Stomach smooth muscle (tissue), 2 donors: Measurements from ENCODE around the gene HSPA1L.
"Not testable (repeated sequence)": the region's sequence is repeated elsewhere in the genome, so short reads cannot be mapped to it uniquely, and the experiment has no call there.

Experiments used
- H3K27ac ChIP-seq: one replicate; pipeline ENCODE4 v1.7.0; 2013; ENCODE audit warnings: mild to moderate bottlenecking, low read length, inconsistent platforms
- H3K27me3 ChIP-seq, 2 donors: one replicate each; pipeline ENCODE4 v1.7.0; 2013; ENCODE audit warnings: low read length in 2 of 2; ENCODE audit not compliant: insufficient read depth in 2 of 2, control insufficient read depth in 1 of 2
- H3K36me3 ChIP-seq, 2 donors: one replicate each; pipeline ENCODE4 v1.7.0; 2013; ENCODE audit warnings: low read length in 2 of 2; ENCODE audit not compliant: control insufficient read depth in 2 of 2, insufficient read depth in 2 of 2
- H3K4me1 ChIP-seq: one replicate; pipeline ENCODE4 v1.7.0; 2013; ENCODE audit warnings: low read length; ENCODE audit not compliant: control insufficient read depth, insufficient read depth
- H3K4me3 ChIP-seq, 2 donors: one replicate each; pipeline ENCODE4 v1.7.0; 2013; ENCODE audit warnings: low read length in 2 of 2
- H3K9ac ChIP-seq, 2 donors: one replicate each; pipeline ENCODE4 v1.7.0; 2013; ENCODE audit warnings: low read length in 2 of 2, mild to moderate bottlenecking in 1 of 2
- H3K9me3 ChIP-seq, 2 donors: one replicate each; pipeline ENCODE4 v1.7.0; 2013; ENCODE audit warnings: low read length in 2 of 2; ENCODE audit not compliant: control insufficient read depth in 2 of 2
- donor health status: healthy.
- donor health status: Pancreatic carcinoma.

HSPA1L gene

DNA sequence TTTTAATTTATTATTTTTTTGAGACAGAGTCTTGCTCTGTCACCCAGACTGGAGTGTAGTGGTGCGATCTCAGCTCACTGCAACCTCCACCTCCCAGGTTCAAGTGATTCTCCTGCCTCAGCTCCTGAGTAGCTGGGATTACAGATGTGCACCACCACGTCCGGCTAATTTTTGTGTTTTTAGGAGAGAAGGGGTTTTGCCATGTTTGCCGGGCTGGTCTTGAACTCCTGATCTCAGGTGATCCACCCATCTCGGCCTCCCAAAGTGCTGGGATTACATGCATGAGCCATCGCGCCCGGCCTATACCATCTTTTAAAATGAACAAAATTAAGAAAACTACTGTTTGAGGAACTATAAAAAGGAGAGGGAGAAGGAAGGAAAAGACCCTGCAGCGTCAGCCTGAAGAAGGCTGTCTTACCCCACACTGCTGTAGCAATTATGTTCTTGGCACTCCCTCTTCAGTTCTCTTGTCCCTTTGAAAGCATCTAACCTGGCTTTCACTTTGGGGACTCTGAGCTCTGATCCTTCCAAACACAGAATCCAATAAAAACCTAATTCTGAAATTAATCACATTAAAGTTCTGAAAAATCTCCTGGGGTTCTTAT lies 8.6 kb upstream of the HSPA1L start:
- not testable (repeated sequence) for H3K36me3 ChIP-seq, H3K4me3 ChIP-seq, H3K27me3 ChIP-seq, H3K9ac ChIP-seq, H3K9me3 ChIP-seq
- Histone ChIP-seq H3K4me1 (peaks cover 29% of the 10 kb centered on the region), H3K27ac (peak overlapping the region; percentile 99)

DNA sequence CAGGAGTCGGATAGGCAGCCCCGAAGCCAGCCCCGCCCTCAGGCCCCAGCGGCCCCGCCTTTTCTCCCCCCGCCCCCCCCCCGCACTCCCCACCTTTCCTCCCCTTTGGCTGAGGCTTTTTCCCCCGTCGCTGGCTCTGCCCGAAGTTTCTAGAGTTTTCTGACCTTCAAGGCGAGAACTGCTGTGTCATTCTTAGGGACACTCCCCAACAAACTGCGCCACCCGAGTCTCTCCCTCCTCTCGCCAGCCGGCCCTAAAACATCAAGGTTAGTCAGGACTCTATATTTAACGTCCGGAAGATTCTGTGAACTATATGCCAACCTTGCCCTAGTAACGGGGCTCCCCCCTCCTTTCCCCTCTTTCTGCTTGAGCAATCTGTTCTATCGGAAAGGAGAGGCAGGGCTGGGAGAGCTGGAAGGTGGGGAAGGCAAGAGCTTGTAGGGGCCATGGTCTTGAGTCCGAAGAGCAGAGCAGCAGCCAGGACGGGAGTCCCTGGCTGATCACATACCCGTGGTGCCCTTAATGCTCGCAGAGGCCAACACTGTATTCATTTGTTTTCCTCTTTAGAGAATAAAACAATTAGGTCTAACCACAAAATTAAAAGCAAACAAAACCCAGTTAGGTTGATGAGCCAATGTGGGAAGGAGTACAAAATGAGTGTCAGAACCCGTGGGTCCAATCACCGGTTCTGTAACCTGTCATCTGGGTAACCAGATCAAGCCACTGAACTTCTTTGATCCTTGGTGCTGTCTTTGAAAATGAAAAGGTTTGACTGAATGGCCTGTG lies 7.1 kb upstream of the HSPA1L start:
- H3K4me3 ChIP-seq, result peak overlapping the region; percentile 81 to 83
- no peaks in the 10 kb centered on the region for H3K36me3 ChIP-seq
- H3K4me1 ChIP-seq, result peaks cover 31% of the 10 kb centered on the region
- peak overlapping the region; percentile 88 to 97 for H3K9ac ChIP-seq
- H3K27me3 ChIP-seq, result no peaks in the 10 kb centered on the region
- peaks cover 0 to 4% of the 10 kb centered on the region in 2 donors for H3K9me3 ChIP-seq
- peak overlapping the region; percentile 99 for H3K27ac ChIP-seq

DNA sequence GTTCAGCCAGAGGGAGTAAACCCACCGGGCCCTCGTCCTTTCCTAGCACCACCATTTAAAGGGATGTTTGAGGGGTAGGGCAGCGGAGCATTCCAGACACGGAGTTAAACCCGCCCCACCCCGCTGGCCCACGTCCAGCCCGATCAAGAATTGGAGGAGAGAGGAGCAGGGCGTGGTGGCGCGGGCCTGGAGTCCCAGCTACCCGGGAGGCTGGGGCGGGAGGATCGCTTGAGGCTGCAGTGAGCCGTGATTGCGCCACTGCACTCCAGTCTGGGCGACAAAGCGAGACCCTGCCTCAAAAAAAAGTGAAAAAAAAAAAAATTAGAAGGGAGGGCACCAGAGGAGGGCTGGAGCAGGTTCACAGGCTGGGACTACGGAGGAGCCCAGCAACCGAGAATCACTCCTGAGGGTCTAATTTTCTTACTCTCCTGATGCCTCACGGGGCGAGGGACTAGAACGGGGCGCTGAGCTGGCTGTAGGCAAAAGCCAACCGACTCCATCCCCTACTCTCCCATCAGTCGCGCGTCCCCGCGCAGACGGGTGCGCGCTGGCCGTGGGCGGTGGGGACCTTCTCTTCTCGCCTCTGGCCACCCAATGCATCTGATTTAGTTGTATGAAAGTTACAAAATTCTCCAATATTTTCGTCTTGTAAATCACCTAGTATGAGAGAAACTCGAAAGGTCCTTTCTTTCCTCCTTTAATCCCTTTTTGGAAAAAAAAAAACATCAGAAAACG lies 6.4 kb upstream of the HSPA1L start:
- peak overlapping the region; percentile 99 for H3K27ac ChIP-seq
- peak overlapping the region; percentile 87 to 88 for H3K9ac ChIP-seq
- H3K27me3 ChIP-seq, result no peaks in the 10 kb centered on the region
- peaks cover 0 to 4% of the 10 kb centered on the region in 2 donors for H3K9me3 ChIP-seq
- peaks cover 28% of the 10 kb centered on the region for H3K4me1 ChIP-seq
- peak overlapping the region; percentile 79 to 81 for H3K4me3 ChIP-seq
- H3K36me3 ChIP-seq, result no peaks in the 10 kb centered on the region

DNA sequence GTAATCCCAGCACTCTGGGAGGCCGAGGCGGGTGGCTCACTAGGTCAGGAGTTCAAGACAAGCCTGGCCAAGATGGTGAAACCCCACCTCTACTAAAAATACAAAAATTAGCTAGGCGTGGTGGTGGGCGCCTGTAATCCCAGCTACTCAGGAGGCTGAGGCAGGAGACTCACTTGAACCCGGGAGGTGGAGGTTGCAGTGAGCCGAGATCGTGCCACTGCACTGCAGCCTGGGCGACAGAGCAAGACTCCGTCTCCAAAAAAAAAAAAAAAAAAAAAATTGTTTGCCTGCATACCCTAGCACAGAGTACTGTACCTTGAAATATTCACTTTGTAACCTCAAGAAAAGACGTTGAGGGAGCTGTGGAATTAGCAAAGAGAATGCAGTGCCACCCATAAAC lies 5.3 kb upstream of the HSPA1L start:
- H3K27ac ChIP-seq, H3K9ac ChIP-seq, H3K36me3 ChIP-seq, H3K27me3 ChIP-seq, H3K9me3 ChIP-seq: not testable (repeated sequence)
- H3K4me3 ChIP-seq, result peak overlapping the region in 1 of 2 donors; percentile 79
- H3K4me1 ChIP-seq, result peaks cover 24% of the 10 kb centered on the region

DNA sequence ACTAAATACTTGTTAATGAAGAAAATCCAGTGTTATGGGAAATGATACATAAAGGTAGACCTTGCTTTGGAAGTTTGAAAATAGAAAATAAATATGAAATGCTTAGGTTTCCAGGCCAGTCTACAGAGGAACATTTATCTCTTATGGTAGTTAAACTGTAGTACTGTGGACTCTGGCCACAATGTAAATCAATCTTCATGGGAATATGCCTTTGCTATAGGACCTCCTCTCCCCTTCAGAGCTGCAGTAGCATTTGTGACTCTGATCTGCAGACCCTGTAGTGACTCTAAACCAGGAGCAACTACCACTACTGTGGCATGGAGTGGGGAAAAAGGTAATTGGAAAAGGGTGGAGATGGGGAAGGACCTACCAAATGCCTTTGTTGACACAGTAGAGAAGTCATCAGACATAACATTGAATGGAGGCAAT lies 4.8 kb upstream of the HSPA1L start:
- Histone ChIP-seq H3K4me1 (peaks cover 24% of the 10 kb centered on the region), H3K27ac (no peak overlapping the region), H3K4me3 (peak overlapping the region in 1 of 2 donors; percentile 22), H3K9me3 (peaks cover 0 to 4% of the 10 kb centered on the region in 2 donors), H3K36me3 (no peaks in the 10 kb centered on the region), H3K27me3 (no peaks in the 10 kb centered on the region), H3K9ac (no peak overlapping the region)

DNA sequence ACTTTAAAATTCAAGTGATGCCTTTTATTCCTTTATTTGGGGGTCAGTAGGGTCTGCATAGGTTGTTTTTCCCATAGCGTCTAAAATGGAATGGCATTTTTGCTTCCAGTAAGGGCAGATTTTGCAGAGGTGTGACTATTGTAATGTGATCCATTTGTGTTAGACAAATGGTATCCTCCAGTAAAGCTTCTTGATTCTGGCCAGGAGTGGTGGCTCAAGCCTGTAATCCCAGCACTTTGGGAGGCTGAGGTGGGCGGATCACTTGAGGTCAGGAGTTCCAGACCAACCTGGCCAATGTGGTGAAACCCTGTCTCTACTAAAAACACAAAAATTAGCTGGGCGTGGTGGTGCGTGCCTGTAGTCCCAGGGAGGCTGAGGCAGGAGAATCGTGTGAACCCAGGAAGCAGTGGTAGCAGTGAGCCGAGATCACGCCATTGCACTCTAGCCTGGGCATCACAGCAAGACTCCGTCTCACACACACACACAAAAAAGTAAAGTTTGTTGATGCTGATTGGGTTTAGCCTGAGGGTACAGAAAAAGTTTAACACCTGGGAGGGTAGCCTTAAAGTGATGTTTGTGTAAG lies 2.9 kb upstream of the HSPA1L start:
- H3K36me3 ChIP-seq, H3K27me3 ChIP-seq, H3K9me3 ChIP-seq: not testable (repeated sequence)
- Histone ChIP-seq H3K27ac (peak overlapping the region; percentile 58), H3K9ac (peak overlapping the region in 1 of 2 donors; percentile 36), H3K4me3 (peak overlapping the region; percentile 71 to 80), H3K4me1 (peaks cover 23% of the 10 kb centered on the region)

DNA sequence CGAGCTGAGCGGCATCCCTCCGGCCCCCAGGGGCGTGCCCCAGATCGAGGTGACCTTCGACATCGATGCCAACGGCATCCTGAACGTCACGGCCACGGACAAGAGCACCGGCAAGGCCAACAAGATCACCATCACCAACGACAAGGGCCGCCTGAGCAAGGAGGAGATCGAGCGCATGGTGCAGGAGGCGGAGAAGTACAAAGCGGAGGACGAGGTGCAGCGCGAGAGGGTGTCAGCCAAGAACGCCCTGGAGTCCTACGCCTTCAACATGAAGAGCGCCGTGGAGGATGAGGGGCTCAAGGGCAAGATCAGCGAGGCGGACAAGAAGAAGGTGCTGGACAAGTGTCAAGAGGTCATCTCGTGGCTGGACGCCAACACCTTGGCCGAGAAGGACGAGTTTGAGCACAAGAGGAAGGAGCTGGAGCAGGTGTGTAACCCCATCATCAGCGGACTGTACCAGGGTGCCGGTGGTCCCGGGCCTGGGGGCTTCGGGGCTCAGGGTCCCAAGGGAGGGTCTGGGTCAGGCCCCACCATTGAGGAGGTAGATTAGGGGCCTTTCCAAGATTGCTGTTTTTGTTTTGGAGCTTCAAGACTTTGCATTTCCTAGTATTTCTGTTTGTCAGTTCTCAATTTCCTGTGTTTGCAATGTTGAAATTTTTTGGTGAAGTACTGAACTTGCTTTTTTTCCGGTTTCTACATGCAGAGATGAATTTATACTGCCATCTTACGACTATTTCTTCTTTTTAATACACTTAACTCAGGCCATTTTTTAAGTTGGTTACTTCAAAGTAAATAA lies 2.2 kb upstream of the HSPA1L start:
- Histone ChIP-seq H3K4me3 (peak overlapping the region; percentile 71 to 80), H3K4me1 (peaks cover 17% of the 10 kb centered on the region), H3K27ac (peak overlapping the region; percentile 58)
- H3K9ac ChIP-seq, H3K36me3 ChIP-seq, H3K9me3 ChIP-seq, H3K27me3 ChIP-seq: not testable (repeated sequence)

DNA sequence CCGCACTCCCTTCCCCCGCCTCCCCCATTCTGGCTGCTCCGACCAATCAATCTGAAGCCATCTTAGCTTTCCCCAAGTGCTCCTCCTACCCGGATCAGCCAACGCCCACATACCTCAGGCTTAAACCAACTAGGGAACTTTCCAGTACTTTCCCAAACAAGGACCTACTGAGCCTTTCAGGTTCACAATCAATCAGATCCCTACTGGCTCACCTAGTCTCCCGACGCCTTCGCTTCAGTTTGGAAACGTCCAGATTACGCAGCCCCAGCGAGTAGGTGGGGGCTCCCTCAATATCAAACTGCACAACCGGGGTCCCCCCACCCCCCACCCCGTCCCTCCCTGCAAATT lies 432 bp downstream of the HSPA1L start:
- Histone ChIP-seq H3K36me3 (no peaks in the 10 kb centered on the region), H3K9ac (peak overlapping the region; percentile 36 to 70), H3K4me3 (peak overlapping the region; percentile 56 to 86), H3K27ac (peak overlapping the region; percentile 98), H3K27me3 (no peaks in the 10 kb centered on the region), H3K4me1 (peaks cover 7% of the 10 kb centered on the region), H3K9me3 (peaks cover 0 to 4% of the 10 kb centered on the region in 2 donors)

DNA sequence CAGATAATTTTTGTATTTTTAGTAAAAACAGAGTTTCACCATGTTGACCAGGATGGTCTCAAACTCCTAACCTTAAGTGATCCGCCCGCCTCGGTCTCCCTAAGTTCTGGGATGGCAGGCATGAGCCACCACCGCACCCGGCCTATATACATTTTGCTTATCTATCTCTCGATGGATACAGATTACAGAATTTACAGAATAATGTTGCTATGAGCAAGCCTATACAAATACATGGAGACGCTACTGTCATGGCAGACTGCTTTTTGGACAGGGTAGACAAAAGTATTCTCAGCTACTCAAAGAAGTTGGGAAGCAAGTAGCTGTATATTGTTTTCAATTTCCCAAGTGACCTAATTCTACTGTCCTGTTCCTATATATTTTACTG lies 1.6 kb downstream of the HSPA1L start:
- Histone ChIP-seq H3K36me3 (no peaks in the 10 kb centered on the region), H3K4me1 (peaks cover 7% of the 10 kb centered on the region), H3K27ac (peak overlapping the region; percentile 84), H3K27me3 (no peaks in the 10 kb centered on the region), H3K9ac (peak overlapping the region; percentile 69), H3K4me3 (peak overlapping the region in 1 of 2 donors; percentile 44), H3K9me3 (peaks cover 0 to 4% of the 10 kb centered on the region in 2 donors)

DNA sequence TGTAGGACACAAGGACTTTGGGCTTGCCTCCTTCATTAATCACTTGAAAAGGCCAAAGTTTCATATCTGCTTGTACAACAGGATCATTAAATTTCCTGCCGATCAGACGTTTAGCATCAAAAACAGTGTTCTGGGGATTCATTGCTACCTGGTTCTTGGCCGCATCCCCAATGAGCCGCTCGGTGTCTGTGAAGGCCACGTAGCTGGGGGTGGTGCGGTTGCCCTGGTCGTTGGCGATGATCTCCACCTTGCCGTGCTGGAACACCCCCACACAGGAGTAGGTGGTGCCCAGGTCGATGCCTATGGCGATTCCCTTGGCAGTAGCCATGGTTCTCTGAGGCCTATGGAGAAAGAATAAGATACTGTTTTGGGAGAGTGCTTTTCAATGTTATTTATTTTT lies 3.4 kb downstream of the HSPA1L start:
- H3K4me3 ChIP-seq, result no peak overlapping the region
- H3K4me1 ChIP-seq, result peaks cover 8% of the 10 kb centered on the region
- no peak overlapping the region for H3K27ac ChIP-seq
- H3K9me3 ChIP-seq, result no peaks in the 10 kb centered on the region
- no peak overlapping the region for H3K9ac ChIP-seq
- no peaks in the 10 kb centered on the region for H3K27me3 ChIP-seq
- H3K36me3 ChIP-seq, result no peaks in the 10 kb centered on the region
